T-helper 22 cell (primary cell): ENCODE results near the gene ZSCAN18.
A peak's percentile ranks its signal among the peaks of the same experiment; 100 is the strongest.
"Not testable (repeated sequence)": the region's sequence is repeated elsewhere in the genome, so short reads cannot be mapped to it uniquely, and the experiment has no call there.

ENCODE experiments used
- DNase-seq: peaks from one replicate; pipeline ENCODE4 v3.0.0-alpha.2; 2020; ENCODE audit warnings: low read depth

Gene ZSCAN18, protein sequence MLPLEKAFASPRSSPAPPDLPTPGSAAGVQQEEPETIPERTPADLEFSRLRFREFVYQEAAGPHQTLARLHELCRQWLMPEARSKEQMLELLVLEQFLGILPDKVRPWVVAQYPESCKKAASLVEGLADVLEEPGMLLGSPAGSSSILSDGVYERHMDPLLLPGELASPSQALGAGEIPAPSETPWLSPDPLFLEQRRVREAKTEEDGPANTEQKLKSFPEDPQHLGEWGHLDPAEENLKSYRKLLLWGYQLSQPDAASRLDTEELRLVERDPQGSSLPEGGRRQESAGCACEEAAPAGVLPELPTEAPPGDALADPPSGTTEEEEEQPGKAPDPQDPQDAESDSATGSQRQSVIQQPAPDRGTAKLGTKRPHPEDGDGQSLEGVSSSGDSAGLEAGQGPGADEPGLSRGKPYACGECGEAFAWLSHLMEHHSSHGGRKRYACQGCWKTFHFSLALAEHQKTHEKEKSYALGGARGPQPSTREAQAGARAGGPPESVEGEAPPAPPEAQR

DNA sequence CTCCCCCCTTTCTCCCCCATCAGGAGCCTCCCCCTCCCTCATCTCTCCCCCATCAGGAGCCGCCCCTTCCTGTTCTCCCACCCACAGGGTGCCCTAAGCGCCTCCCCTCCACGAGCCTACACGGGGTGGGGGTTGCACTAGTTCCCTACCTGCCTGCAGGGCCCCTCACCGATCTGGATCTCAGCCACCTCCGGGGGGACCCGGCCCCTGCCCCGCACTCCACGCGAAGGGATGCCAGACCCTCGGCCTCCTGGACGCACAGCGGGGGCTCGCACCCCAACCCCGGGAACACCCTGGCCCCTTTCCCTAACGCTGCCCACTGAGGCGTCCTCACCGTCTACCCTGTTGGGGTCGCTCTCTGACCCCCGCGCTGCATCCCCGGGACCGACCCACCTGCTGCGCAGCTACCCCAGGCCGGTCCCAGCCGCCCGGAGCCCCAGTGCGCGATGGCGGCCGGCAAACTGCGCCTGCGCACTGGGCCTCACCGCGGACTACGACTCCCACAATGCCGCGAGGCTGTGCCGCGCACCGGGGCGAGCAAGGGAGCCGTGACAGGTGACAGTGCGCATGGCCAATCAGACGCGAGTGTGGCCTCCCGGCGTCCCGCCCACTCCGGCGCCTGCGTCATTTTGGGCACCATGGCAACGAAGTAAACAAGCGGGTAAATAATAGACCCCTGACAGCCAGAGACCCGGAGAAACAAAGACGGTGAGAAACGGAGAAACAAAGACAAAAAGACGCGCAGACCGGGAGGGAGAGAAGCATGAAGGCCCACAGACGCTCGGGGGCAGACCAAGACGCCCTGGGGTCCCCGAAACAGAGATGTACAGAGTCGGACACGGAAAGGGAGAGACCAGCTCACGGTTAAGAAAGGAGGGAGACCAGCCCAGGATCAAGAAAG, at the start of gene ZSCAN18:
TSS of gene ZSCAN18 (minus strand) at position 451 of the 901 bp plus-strand sequence. CDS start 7,964 bp downstream, outside the sequence.
- DNase-seq, result peak; percentile 92

DNA sequence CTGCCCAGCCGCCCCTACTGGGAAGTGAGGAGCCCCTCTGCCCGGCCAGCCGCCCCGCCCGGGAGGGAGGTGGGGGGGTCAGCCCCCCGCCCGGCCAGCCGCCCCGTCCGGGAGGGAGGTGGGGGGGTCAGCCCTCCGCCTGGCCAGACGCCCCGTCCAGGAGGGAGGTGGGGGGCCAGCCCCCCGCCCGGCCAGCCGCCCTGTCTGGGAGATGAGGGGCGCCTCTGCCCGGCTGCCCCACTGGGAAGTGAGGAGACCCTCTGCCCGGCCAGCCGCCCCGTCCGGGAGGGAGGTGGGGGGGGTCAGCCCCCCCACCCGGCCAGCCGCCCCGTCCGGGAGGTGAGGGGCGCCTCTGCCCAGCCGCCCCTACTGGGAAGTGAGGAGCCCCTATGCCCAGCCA, 49.4 kb upstream of the ZSCAN18 start:
- DNase-seq, result not testable (repeated sequence)

DNA sequence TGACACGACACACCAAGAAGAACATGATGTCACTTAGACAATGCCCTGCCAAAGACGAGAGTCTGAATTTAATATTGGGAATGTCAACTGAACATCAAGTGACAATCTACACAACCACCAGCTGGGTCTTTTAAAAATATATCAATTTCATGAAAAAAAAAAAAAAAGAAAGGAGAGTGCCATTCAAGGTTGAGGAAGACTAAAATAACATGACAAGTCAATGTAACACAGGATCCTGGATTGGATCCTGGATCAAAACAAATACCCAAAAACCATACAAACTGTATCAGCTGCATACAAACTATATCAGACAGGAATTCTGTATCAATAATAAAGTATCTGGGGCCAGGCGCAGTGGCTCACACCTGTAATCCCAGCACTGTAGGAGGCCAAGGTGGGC, 47.8 kb upstream of the ZSCAN18 start:
- no peak for DNase-seq

DNA sequence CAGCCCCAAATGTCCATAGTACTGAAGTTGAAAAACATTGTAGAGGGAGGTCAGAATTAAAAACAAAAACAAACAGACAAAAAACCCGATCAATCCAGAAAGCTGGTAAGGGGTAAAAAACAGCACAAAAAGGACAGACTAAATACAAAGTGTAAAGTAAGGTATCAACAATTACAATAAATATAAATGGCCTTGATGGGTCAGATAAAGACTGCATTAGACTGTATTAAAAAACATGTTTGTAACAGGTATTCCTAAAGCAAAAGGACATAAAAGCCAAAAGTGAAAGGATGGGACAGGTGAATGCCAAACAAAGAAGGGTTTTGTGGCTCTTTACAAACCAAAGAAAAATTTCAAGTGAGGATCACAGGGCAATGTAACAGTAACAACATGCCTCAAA, 36.2 kb upstream of the ZSCAN18 start:
- no peak for DNase-seq

DNA sequence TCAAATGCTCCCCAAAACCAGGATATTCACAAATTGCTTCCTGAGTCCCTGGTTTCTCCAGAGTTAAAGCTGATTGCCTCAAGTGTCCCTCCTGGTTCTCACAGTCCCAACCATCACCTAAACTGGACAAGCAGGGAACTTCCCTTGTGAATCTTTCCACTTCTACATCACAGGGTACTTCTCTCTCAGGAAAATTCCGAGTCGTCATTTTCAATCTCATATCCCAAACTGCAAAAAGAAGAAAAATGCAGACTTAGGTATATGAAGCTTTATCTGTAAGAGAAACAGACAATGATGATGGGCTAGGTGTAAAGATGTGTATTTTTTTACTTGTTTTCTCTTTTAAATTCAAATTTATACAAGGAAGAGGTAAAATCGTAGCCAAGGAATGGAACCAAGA, 31.3 kb upstream of the ZSCAN18 start:
- no peak for DNase-seq

DNA sequence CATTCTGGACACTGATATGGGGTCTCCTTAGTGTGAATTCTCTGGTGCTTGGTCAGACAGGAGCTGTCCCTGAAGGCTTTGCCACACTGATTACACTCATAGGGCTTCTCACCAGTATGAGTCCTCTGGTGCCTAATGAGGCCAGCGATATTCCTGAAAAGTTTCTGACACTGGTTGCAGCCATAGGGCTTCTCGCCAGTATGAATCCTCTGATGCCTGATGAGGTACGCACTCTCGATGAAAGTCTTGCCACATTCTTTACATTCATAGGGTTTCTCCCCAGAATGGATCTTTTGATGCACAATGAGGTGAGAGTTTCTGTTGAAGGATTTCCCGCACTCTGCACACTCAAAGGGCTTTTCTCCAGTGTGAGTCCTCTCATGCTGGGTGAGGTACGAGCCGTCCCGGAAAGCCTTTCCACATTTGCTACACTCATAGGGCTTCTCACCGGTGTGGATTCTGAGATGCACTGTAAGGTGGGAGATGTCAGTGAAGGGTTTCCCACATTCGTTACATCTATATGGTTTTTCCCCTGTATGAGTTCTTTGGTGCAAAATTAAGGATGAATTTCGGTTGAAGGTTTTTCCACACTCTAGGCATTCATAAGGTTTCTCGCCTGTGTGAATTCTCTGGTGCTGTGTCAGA, 30.1 kb upstream of the ZSCAN18 start:
- no peak for DNase-seq

DNA sequence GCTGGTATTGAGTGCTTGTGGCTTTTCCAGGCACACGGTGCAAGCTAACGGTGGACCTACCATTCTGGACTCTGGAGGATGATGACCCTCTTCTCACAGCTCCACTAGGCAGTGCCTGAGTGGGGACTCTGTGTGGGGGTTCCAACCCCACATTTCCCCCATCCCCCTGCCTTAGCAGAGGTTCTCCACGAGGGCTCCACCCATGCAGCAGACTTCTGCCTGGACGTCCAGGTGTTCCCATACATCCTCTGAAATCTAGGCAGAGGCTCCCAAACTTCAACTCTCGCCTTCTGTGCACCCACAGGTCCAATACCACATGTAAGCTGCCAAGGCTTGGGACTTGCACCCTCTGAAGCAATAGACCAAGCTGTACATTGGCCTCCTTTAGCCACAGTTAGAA, 25.3 kb upstream of the ZSCAN18 start:
- DNase-seq, result no peak

DNA sequence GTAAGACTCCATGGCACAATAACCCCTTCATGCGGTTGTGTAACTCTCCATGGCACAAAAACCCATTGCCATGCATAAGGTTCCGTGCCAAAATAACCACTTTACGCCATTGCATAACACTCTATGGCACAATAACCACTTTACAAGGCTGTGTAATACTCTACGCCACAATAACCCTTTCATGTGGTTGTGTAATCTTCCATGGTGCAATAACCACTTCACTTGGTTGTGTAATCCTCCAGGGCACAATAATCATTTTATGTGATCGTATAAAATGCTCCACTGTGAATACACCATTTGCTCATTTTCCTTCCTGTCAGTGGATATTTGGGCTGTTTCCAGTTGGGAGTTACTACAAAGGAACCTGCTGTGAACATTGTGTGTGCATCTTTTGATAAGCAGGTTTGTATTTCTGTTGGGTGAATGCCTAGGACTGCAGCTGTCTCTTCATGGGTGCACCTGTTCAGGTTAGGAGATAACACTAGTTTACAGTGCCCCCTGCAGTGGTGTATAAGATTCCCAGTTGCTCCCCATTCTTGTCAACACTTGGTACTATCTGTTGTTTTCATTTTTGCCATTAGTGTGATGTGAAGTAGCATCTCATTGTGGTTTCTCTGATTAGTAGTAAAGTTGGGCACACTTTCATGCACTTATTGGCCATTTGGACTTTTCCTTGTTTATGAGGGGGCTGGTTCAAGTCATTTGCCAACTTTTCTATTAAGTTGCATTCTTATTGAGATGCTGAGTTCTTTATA, 21.1 kb upstream of the ZSCAN18 start:
- no peak for DNase-seq

DNA sequence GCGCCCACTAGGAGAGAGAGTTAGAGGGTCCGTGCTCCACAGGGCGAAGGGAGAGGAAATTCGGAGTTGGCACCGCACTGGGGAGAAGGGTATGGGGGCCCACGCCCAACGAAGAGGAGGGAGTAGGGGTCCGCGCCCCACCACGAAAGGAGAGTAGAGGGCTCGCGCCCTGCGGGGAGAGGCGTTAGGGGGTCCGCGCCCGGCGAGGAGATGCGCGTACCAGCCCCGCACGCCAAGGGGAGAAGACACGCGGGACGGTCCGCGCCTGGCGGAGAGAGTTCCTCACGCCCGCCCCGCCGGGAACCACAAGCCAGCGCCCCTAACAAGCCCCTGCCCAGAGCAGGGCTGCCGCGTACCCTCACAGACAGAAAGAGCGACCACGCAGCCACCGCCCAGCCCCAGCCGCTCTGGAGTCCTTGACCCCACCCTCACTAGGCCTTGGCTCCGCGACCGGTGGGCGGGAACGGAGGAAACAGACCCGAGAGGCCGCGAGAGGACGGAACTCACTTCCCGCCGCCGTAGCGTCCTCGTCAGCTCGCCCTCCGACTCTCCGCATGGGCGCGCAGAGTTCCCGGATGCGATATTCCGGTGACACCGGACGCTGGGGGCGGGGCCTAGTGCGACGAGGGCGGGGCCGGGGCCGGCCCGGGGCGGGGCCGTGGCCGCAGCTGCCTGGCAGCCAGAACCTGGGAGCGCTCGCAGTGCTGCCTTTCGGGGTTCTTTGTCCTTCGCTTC, 20.0 kb upstream of the ZSCAN18 start:
- DNase-seq, result no peak

DNA sequence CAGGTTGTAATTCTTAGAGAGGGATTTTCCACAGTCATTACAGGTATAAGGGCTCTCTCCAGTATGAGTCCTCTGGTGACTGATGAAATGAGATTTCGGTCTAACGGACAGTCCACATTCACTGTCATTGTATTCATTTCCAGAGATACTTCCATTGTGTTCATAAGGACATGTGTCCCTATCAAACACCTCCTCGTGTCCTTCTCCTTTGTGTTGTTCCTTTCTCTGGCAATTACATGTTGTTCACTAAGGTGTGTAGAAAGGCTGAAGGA, 10.5 kb upstream of the ZSCAN18 start:
- DNase-seq, result no peak

DNA sequence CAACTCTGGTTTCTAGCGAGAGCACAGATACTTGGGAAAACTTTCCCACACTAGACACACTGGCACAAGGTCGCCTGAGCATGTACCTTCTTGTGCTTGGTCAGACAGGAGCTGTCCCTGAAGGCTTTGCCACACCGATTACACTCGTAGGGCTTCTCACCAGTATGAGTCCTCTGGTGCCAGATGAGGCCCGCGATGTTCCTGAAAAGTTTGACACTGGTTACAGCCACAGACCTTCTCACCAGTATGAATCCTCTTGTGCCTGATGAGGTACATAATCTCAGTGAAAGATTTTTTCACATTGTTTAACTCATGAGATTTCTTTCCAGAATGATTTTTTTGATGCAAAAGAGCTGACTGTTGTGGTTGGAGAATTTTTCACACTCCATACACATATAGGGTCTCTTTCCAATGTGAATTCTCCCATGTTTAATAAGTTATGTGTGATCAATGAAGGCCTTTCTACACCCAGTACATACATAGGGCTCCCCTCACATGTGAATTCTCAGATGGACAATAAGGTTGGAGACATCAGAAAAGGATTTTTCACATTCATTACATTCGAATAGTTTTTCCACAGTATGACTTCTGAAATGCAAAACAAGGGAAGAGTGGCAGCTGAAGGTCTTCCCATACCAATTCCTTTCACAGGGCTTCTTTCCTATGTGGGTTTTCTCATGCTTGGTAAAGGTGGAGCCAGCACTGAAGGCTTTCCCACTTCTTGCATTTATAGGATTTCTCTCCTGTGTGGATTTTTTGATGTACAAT, 9.9 kb upstream of the ZSCAN18 start:
- DNase-seq, result no peak

DNA sequence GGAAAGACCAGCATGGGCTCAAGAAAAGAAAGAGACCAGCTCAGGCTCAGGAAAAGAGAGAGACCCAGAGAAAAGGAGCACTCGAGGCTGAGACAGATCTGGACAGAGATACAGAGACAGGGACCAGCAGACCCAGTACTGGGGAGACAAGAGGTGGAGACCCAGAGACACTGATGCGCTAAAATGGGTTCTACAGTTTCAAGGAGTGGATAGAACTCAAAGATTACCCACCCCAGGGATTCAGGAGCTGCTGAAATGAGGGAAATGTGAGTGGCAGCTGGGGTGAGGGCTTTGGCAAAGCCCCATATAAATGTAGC, 609 bp upstream of the ZSCAN18 start:
- DNase-seq, result no peak

DNA sequence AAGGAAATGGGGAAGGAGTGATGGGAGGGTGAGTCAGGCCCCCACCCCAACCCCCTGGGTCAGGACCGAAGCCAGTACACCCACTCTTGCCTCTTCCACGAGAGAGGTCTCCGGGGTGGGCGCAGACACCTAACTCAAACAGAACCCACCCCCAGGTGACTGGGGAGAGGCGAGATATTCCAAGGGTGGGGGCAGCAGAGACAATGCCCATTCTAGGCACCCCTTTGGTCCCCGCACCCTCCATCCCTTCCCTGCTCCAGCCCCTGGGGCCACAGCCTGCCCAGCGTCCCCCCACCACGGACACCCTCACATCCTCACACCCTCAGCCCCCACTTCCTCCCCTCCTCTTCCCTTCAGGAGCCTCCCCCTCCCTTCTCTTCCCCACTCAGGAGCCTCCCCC, 682 bp downstream of the ZSCAN18 start:
- no peak for DNase-seq

DNA sequence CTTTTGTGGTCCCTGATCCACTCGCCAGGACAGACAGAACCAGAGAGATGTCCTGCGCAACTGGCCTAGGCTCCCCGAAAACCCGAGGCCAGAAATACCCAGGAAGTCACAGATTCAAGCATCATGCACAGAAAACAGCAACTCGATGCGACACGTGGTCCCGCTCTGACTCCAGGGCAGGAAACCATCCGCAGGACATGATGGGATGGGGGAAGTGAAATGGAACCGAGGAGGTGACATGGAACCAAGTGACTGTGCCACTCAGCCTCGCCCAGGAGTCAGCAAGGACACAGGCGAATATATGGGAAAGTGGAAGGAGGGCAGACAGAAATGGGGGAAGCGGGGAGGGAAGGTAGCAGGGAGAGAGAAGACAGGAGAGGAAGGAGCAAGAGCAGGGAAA, 1.1 kb downstream of the ZSCAN18 start:
- DNase-seq, result no peak

DNA sequence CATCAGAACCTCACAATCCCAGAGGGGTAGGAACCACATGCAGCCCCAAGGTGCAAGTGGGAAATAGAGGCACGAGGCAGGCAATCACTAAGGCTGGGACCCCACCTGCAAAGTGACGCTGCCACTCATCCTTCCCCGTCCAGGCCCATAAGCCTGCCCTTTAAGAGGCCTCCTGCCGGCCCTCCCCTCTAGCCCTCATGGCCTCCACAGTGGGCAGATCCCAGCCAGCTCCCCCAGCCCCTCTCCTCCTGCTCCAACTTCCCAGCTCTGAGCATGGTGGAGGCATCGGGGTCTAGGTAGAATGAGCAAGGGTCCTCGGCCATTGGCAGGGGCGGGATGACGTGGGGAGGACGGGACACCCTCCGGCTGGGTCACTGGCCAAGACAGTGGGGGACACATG, 2.7 kb downstream of the ZSCAN18 start:
- no peak for DNase-seq

DNA sequence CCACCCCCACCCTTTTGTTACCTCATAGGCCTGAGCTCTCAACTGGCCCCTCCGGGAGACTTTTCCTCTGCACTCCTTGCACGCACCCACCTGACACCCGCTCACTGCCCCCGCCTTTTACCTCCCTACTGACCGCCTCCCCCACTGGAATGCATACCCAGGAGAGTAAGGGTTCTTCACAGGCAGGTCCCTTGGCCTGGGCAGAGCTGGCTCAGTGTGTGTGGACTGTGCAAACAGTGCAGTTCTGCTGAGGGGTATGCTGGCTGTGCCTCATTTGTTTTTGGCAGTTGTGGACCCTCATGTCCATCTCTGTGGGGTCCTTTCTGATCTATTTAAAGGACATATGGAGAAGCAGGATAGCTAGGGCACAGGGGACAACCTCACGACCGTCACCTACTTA, 5.0 kb downstream of the ZSCAN18 start:
- no peak for DNase-seq

DNA sequence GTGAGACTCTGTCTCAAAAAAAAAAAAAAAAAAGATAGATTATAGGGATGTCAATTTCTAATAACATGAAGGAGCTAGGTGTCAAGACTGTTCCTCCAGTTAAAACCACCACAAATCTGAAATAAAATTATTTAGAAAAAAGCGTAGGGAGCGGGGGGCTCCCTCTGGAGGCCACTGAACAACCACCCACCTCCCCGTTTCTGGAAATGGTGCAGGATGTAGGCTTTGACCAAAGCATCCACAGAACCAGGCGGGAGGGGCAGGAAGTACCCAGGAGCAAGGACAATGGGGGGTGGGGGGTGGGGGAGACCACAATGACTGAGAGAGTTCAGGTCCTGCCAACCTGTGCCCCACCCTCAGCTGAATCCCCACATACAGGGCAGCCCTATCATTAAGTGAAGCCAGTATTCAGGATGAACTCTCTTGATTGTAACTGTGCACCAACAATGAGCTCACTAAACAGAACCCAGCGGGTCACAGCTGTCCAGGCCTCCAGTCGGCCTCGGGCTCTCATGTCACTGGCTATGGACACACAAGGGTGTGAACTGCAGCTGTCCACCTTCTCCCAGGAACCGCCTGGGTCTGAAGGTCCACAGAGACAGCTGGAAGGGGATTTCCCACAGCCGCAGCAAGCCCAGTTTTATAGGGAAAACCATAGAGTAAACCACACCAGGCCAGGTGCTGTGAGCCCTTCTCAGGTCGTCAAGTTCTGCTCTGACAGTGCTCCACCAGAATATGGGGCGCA, 6.6 kb downstream of the ZSCAN18 start:
- DNase-seq, result no peak

DNA sequence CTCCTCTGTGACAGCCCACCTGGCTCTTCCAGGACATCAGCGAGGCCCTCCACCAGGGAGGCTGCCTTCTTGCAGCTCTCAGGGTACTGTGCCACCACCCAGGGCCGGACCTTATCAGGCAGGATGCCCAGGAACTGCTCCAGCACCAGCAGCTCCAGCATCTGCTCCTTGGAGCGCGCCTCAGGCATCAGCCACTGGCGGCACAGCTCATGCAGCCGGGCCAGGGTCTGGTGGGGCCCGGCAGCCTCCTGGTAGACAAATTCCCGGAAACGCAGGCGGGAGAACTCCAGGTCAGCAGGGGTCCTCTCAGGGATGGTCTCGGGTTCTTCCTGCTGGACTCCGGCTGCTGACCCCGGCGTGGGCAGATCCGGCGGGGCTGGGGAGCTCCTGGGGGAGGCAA, 8.2 kb downstream of the ZSCAN18 start:
- no peak for DNase-seq

DNA sequence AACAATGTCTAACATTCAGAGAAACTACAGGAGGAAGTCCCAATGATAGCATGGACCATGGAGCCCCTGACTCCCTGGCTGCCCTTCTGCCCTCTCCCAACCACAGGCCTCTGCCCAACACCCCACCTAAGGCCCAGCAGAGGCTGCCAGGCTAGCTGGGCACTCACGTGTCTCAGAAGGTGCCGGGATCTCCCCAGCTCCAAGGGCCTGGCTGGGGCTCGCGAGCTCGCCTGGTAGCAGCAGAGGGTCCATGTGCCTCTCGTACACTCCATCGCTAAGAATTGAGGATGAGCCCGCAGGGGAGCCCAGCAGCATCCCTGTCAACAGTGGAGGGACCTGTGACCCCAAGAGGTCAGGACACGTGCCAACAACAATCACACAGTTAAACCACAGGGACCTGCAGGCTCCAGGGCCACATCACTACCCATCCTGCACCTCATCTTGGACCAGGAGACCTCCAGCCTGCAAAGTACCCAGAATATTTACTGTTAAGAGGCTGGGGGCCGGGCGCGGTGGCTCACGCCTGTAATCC, 9.4 kb downstream of the ZSCAN18 start:
- DNase-seq, result no peak
